GM12873 (cell line): ENCODE data around the gene OR5H15.

Source experiments
- CTCF ChIP-seq: IDR thresholded peaks from 2 replicates; pipeline ENCODE4 v1.5.1; 2012; ENCODE audit warnings: low read depth, mild to moderate bottlenecking, moderate library complexity, low read length, control low read depth; ENCODE audit not compliant: insufficient read depth; ENCODE audit errors: missing control alignments

Gene OR5H15

GRCh38 chr3:98166396-98166795 is at the start of gene OR5H15:
OR5H15 (plus strand) TSS chr3:98166696; CDS start chr3:98168700, 2,004 bp downstream.
- TF ChIP-seq CTCF, result no peak

GRCh38 chr3:98130421-98130820 is 36.1 kb upstream of the OR5H15 start, which contains the start of gene OR5H1:
OR5H1 (plus strand) TSS chr3:98130721; CDS start chr3:98132698, 1,977 bp downstream.
- TF ChIP-seq CTCF, result no peak

GRCh38 chr3:98136631-98137030 is 29.9 kb upstream of the OR5H15 start:
- no peak for TF ChIP-seq CTCF

- TF ChIP-seq CTCF, result no peak
Observed at GRCh38 chr3:98140531-98140930, 26.0 kb upstream of the OR5H15 start.

- no peak for TF ChIP-seq CTCF
Observed at GRCh38 chr3:98147179-98147578, 19.3 kb upstream of the OR5H15 start, which contains the start of gene OR5H14. OR5H14 (plus strand) TSS chr3:98147479; CDS start chr3:98149386, 1,907 bp downstream.

GRCh38 chr3:98148751-98149150 is 17.7 kb upstream of the OR5H15 start:
- TF ChIP-seq CTCF, result no peak

GRCh38 chr3:98151241-98151640 is 15.3 kb upstream of the OR5H15 start:
- no peak for TF ChIP-seq CTCF
